Measurements from ENCODE around the gene LRBA. TPM values are rescaled to one million over a fixed set of nuclear protein-coding genes. Genes with fewer than 3 reads are reported as not detected.

Gene LRBA
- total RNA-seq, 1 donor from 2014 or later = 66.2 TPM

DNA sequence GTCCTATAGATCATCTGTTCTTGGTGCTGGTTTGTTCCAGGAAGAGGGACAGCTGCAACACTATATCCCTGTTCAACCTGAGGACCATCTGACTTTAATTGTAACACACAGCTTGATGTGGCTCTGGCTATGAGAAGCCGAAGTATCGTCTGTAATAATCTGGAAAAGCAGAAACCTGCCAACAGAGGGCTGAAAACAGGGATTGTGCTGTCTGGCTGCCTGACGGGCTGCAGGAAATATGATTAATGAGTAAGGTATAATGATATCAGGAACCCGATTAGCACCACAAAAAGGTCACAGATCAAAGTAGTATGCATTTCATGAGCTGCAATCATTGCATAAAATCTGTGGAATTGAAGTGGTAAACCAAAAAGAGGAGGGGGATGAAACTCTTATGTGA, 603.6 kb downstream of the LRBA start:
- H3K9me3 Mint-ChIP-seq = peaks cover 9% of the 10 kb centered on the region
- no peak overlapping the region for H3K27ac Mint-ChIP-seq

DNA sequence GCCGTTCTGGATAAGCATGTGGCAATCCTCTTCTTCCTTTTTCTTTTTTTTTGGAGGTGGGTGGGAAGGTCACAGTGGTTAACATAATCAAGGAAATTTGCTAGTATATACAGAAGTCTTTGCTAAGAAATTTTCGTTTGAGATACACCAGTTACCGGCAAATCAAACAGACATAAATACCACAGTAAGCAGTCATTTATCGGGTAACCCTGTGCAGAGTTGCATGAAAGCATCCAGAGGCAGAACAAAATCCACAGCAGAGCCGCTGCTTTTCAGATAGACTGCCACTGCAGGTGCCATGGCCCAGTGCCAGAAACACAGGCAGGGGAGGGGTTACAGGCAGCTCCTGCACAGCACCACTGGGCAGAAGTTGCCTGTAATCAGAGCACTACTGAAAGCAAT, 612.2 kb downstream of the LRBA start:
- peak; percentile 39 to 64 for DNase-seq (ENCODE audit: low spot score in 2 of 2, unreplicated experiment in 2 of 2)

More for the DNA sequence above, 603.6 kb downstream of the LRBA start:
- H3K4me1 Mint-ChIP-seq = peaks cover 10% of the 10 kb centered on the region
- no peak overlapping the region for H3K4me3 Mint-ChIP-seq
- peaks cover 7% of the 10 kb centered on the region for H3K36me3 Mint-ChIP-seq
- TF ChIP-seq, protein P1, sequence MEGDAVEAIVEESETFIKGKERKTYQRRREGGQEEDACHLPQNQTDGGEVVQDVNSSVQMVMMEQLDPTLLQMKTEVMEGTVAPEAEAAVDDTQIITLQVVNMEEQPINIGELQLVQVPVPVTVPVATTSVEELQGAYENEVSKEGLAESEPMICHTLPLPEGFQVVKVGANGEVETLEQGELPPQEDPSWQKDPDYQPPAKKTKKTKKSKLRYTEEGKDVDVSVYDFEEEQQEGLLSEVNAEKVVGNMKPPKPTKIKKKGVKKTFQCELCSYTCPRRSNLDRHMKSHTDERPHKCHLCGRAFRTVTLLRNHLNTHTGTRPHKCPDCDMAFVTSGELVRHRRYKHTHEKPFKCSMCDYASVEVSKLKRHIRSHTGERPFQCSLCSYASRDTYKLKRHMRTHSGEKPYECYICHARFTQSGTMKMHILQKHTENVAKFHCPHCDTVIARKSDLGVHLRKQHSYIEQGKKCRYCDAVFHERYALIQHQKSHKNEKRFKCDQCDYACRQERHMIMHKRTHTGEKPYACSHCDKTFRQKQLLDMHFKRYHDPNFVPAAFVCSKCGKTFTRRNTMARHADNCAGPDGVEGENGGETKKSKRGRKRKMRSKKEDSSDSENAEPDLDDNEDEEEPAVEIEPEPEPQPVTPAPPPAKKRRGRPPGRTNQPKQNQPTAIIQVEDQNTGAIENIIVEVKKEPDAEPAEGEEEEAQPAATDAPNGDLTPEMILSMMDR (IDR thresholded peaks at IDR 0.05; ENCODE audit: unreplicated experiment) = no peak
- H3K27me3 Mint-ChIP-seq (ENCODE audit: low read depth) = no peaks in the 10 kb centered on the region
- DNase-seq (ENCODE audit: low spot score in 2 of 2, unreplicated experiment in 2 of 2) = no peak

DNA sequence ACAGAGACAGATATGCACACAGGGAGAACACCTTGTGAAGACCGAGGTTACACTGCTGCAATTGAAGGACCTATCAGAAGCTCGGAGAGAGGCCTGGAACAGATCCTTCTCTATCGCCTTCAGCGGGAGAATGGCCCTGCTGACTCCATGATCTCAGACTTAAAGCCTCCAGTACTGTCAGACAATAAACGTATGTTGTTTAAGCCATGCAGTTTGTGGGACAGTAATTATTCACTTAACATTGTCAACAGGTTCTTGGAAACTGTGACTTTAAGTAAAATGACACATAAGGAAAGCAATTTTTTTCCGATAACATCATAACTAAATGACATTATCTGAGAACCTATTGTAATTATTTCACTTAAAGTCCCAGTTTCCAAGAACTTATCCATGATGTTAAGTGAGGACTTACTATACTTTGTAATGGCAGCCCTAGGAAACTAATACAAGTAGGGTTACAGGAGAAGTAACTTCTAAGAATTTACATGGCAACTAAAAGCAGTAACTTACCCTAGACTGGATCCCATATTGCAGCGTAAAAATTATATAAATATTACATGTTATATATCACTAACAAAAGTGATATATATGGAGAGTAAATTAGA, 613.9 kb downstream of the LRBA start:
- no peaks in the 10 kb centered on the region for H3K27me3 Mint-ChIP-seq (ENCODE audit: low read depth)
- H3K36me3 Mint-ChIP-seq = peaks cover 8% of the 10 kb centered on the region
- TF ChIP-seq, protein P1 (IDR thresholded peaks at IDR 0.05; ENCODE audit: unreplicated experiment) = no peak
- no peak overlapping the region for H3K27ac Mint-ChIP-seq
- H3K4me1 Mint-ChIP-seq = peaks cover 6% of the 10 kb centered on the region
- no peak overlapping the region for H3K4me3 Mint-ChIP-seq
- no peak for DNase-seq (ENCODE audit: low spot score in 2 of 2, unreplicated experiment in 2 of 2)
- no peaks in the 10 kb centered on the region for H3K9me3 Mint-ChIP-seq

More for the DNA sequence above, 612.2 kb downstream of the LRBA start:
- Mint-ChIP-seq H3K27me3 (ENCODE audit: low read depth) (no peaks in the 10 kb centered on the region), H3K36me3 (peaks cover 15% of the 10 kb centered on the region), H3K9me3 (peaks cover 8% of the 10 kb centered on the region), H3K4me1 (peaks cover 6% of the 10 kb centered on the region), H3K27ac (no peak overlapping the region), H3K4me3 (no peak overlapping the region)
- TF ChIP-seq, protein P1 (IDR thresholded peaks at IDR 0.05; ENCODE audit: unreplicated experiment) = no peak

DNA sequence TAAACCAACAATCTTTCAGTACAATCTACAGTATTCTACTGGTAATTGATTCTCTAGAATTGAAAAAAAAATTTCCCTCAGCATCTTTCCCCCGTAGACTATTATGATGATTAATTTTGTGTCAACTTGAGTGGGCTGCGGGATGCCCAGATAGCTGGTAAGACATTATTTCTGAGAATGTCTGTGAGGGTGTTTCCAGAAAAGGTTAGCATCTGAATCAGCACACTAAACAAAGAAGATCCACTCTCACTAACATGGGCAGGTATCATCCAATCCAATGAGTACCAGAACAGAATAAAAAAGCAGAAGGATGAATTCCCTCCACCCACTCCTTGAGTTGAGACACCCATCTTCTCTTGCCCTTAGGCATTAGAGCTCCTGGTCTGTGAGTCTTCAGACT, 619.2 kb downstream of the LRBA start:
- Mint-ChIP-seq H3K27ac (no peak overlapping the region), H3K4me1 (no peaks in the 10 kb centered on the region), H3K36me3 (peaks cover 23% of the 10 kb centered on the region), H3K9me3 (peaks cover 10% of the 10 kb centered on the region), H3K27me3 (ENCODE audit: low read depth) (no peaks in the 10 kb centered on the region), H3K4me3 (no peak overlapping the region)
- TF ChIP-seq, protein P1 (IDR thresholded peaks at IDR 0.05; ENCODE audit: unreplicated experiment) = no peak
- no peak for DNase-seq (ENCODE audit: low spot score in 2 of 2, unreplicated experiment in 2 of 2)

DNA sequence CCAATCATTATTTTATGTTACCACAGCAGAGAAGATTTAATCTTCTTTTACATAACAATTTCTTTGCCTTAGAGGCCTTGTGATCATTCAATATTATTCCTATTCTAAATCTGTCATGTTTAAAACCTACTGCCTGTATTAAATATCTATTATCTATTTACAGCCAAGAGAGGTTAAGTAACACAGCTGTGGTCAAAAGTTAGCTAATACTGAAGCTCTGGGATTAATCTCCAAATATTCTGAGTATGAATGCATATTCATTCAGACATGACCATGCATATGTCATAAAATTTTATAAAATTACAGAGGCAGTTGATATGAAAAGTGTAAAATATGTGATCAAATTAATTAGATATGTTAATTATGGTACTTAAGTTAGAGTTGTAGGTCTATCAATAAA, 621.0 kb downstream of the LRBA start:
- no peak overlapping the region for H3K4me3 Mint-ChIP-seq
- H3K27me3 Mint-ChIP-seq (ENCODE audit: low read depth) = no peaks in the 10 kb centered on the region
- DNase-seq (ENCODE audit: low spot score in 2 of 2, unreplicated experiment in 2 of 2) = no peak
- peaks cover 5% of the 10 kb centered on the region for H3K4me1 Mint-ChIP-seq
- TF ChIP-seq, protein P1 (IDR thresholded peaks at IDR 0.05; ENCODE audit: unreplicated experiment) = no peak
- H3K9me3 Mint-ChIP-seq = peaks cover 10% of the 10 kb centered on the region
- H3K36me3 Mint-ChIP-seq = peaks cover 15% of the 10 kb centered on the region
- H3K27ac Mint-ChIP-seq = no peak overlapping the region
